GM10266 (cell line): ENCODE data around the gene EXTL1.

Source experiments
- DNase-seq: peaks from one replicate; pipeline ENCODE4 v3.0.0; 2012; ENCODE audit errors: extremely low spot score
- TF ChIP-seq, protein P1 (sequence below): IDR thresholded peaks from 2 replicates; pipeline ENCODE4 v1.5.1; 2012; ENCODE audit warnings: mild to moderate bottlenecking, low read depth; ENCODE audit not compliant: control insufficient read depth, insufficient read depth; ENCODE audit errors: missing control alignments

The EXTL1 gene

DNA sequence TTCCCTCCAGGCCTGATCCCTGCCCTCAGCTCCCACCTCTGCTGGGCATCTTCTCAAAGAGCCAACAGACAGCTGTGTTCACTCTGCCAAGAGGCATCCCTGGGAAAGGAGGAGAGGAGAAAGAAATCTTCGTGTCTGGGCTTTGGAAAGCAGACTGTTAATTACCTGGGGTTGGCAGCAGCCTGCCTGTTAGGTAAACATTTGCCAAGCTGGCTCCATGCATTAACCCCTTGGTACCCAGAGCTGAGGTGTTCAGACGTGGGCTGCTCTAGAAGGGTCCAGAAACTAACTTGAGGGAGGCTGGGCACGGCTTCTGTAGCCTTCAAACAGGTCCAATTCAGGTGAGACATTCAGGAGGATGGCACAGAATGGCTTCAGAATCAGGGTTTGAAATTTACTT, 8.7 kb upstream of the EXTL1 start:
- DNase-seq: no peak
- TF ChIP-seq, protein P1, sequence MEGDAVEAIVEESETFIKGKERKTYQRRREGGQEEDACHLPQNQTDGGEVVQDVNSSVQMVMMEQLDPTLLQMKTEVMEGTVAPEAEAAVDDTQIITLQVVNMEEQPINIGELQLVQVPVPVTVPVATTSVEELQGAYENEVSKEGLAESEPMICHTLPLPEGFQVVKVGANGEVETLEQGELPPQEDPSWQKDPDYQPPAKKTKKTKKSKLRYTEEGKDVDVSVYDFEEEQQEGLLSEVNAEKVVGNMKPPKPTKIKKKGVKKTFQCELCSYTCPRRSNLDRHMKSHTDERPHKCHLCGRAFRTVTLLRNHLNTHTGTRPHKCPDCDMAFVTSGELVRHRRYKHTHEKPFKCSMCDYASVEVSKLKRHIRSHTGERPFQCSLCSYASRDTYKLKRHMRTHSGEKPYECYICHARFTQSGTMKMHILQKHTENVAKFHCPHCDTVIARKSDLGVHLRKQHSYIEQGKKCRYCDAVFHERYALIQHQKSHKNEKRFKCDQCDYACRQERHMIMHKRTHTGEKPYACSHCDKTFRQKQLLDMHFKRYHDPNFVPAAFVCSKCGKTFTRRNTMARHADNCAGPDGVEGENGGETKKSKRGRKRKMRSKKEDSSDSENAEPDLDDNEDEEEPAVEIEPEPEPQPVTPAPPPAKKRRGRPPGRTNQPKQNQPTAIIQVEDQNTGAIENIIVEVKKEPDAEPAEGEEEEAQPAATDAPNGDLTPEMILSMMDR: no peak

DNA sequence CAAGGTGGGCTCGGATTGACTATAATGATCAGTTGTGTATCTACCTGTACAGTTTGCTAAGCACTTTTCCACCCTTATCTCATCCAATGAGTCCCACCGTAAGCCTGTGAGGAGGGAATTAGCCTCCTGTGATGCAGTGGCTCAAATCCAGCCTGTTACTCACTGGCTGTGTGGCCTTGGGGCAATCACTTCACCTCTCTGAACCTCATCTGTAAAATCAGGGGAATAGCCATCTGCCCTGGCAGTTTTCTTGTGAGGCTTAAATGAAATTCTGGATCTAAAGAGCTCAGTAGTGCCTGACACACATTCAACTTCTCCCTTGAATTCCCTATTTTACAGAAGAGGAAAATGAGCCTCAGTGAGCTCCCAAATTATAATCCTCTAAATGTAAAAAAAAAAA, 7.4 kb upstream of the EXTL1 start:
- TF ChIP-seq, protein P1: no peak

GRCh38 chr1:26015358-26015757, 6.2 kb upstream of the EXTL1 start:
- DNase-seq: no peak
- TF ChIP-seq, protein P1: no peak

More for the DNA sequence above, 7.4 kb upstream of the EXTL1 start:
- no peak for DNase-seq

GRCh38 chr1:26016258-26016952, 5.2 kb upstream of the EXTL1 start:
- no peak for DNase-seq
- TF ChIP-seq, protein P1: no peak

- DNase-seq: no peak
- TF ChIP-seq, protein P1: no peak
Measured at GRCh38 chr1:26016953-26017545, 4.5 kb upstream of the EXTL1 start.

DNA sequence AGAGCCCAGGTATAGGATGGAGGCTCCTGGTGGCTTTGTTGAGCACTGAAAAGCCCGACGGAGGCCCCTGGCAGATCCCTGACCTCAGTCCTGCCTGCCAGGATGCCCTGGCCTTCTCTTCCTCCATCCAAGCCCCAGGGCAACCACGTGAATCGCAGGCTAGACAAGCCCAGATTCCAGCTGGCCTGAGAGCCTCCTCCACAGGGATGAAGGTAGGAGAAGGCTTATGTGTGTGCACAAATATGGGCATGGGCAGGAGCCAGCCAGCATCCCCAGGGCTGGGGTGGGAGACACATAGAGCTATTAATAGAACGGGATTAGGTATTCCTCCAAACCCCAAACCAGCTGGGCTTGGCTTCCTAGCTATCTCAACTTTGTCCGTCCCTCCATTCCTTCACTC, 4.0 kb upstream of the EXTL1 start:
- TF ChIP-seq, protein P1: no peak
- no peak for DNase-seq

DNA sequence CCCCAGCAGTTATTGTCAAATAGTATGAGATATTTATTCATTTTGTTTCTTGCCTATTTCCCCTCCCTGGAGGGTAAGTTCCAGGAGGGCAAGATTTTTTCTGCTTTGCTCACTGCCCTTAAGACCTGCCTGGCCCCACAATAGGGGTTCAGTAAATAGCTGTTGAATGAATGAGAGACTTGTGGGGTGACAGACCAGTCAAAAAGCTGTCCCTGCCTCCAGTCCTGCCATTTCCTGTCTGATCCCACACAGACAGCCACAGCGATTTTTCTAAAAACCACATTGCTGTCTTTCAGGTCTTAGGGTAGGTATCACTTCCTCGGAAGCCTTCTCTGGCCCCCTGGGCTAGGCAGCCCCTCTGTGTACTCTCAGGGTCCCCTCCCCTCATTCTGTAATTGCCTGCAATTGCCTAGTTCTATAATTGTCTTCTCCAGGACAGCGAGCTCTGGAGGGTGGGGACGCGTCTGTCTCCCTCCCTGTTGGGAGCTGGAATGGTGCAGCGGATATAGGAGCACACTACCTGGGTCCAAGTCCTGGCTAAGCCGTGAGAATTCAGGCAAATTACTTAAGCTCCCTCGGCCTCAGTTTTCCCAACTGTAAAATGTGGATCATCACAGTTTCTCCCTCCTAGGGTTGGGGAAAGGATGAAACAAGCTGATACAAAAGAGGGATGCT, 1.8 kb upstream of the EXTL1 start:
- DNase-seq: no peak
- TF ChIP-seq, protein P1: no peak
